ENCODE measurements around the gene ST7. TPM values are rescaled to one million over a fixed set of nuclear protein-coding genes. Genes with fewer than 3 reads are reported as not detected.
A peak's percentile ranks its signal among the peaks of the same experiment; 100 is the strongest.

ST7 gene
- total RNA-seq, 4 donors from 2014 or later: 13.5 to 24.9 (median 18.6) TPM

GRCh38 chr7:117064688-117065087, 111.4 kb downstream of the ST7 start:
- H3K36me3 ChIP-seq: no peaks in the 10 kb centered on the region
- H3K4me1 ChIP-seq: peaks cover 0 to 25% (median 2%) of the 10 kb centered on the region in 4 donors
- H3K4me3 ChIP-seq: no peak overlapping the region
- no peak overlapping the region for H3K27ac ChIP-seq
- WGBS, 2 donors: 93 to 97% methylated on average over 3 of the region's 3 CpGs
- H3K9me3 ChIP-seq: no peaks in the 10 kb centered on the region
- TF ChIP-seq EP300 (IDR thresholded peaks at IDR 0.05) (no peak), POLR2A (IDR thresholded peaks at IDR 0.05) (no peak)
- TF ChIP-seq, protein P1, sequence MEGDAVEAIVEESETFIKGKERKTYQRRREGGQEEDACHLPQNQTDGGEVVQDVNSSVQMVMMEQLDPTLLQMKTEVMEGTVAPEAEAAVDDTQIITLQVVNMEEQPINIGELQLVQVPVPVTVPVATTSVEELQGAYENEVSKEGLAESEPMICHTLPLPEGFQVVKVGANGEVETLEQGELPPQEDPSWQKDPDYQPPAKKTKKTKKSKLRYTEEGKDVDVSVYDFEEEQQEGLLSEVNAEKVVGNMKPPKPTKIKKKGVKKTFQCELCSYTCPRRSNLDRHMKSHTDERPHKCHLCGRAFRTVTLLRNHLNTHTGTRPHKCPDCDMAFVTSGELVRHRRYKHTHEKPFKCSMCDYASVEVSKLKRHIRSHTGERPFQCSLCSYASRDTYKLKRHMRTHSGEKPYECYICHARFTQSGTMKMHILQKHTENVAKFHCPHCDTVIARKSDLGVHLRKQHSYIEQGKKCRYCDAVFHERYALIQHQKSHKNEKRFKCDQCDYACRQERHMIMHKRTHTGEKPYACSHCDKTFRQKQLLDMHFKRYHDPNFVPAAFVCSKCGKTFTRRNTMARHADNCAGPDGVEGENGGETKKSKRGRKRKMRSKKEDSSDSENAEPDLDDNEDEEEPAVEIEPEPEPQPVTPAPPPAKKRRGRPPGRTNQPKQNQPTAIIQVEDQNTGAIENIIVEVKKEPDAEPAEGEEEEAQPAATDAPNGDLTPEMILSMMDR (IDR thresholded peaks at IDR 0.05): no peak
- no peak for DNase-seq (ENCODE audit: low spot score in 2 of 2)
- no peaks in the 10 kb centered on the region for H3K27me3 ChIP-seq

DNA sequence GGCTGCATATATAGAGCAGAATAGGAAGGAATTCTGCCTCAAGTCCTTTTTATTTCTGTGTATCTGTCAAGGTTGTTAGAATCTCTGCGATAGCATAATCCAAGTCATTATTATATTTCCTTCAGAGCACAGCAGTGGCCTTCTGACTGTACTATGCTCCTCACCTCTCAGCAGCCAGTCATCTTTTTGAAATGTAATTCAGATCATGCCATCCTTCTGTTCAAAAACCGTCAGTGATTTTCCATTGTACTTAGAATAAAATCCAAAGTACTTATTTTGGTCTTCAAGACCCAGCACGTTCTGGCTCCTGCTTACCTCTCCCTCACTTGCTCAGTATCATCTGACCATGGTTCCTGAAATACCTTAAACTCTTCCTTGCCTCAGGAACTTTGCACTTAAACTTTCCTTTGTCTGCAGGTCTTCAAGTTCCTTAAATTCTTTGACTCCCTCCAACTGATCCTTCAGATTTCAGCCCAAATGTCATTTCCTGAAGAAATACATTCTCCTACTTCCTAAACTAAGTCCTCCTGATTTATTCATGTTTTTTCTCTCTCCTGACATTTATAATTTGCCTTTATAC, 112.4 kb downstream of the ST7 start:
- Histone ChIP-seq H3K4me1 (peaks cover 0 to 25% (median 2%) of the 10 kb centered on the region in 4 donors), H3K27me3 (no peaks in the 10 kb centered on the region), H3K27ac (no peak overlapping the region), H3K9me3 (no peaks in the 10 kb centered on the region), H3K4me3 (no peak overlapping the region), H3K36me3 (no peaks in the 10 kb centered on the region)
- TF ChIP-seq, protein P1 (IDR thresholded peaks at IDR 0.05): no peak
- TF ChIP-seq POLR2A (IDR thresholded peaks at IDR 0.05): no peak
- no peak for TF ChIP-seq EP300 (IDR thresholded peaks at IDR 0.05)
- DNase-seq (ENCODE audit: low spot score in 2 of 2): no peak
- 83 to 89% methylated on average over 3 of the region's 3 CpGs for WGBS, 2 donors

DNA sequence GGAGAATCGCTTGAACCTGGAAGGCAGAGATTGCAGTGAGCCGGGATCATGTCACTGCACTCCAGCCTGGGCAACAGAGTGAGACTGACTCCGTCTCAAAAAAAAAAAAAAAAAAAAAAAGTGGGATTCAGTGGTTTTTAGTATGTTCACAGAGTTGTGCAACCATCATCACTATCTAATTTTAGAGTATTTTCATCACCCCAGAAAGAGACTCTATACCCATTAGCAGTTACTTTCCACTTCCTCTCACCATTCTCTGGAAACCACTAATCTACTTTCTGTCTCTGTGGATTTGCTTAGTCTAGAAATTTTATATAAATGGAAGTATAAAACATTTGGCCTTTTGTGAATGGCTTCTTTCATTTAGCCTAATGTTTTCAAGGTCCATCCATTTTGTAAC, 113.4 kb downstream of the ST7 start:
- peaks cover 0 to 25% (median 2%) of the 10 kb centered on the region in 4 donors for H3K4me1 ChIP-seq
- H3K27ac ChIP-seq: no peak overlapping the region
- no peak overlapping the region for H3K4me3 ChIP-seq
- no peaks in the 10 kb centered on the region for H3K27me3 ChIP-seq
- peak in 1 of 2 donors; percentile 14 for TF ChIP-seq EP300 (IDR thresholded peaks at IDR 0.05)
- no peak for TF ChIP-seq POLR2A (IDR thresholded peaks at IDR 0.05)
- no peaks in the 10 kb centered on the region for H3K9me3 ChIP-seq
- no peak for DNase-seq (ENCODE audit: low spot score in 2 of 2)
- WGBS, 2 donors: 87 to 90% methylated on average over 3 of the region's 3 CpGs
- H3K36me3 ChIP-seq: no peaks in the 10 kb centered on the region

DNA sequence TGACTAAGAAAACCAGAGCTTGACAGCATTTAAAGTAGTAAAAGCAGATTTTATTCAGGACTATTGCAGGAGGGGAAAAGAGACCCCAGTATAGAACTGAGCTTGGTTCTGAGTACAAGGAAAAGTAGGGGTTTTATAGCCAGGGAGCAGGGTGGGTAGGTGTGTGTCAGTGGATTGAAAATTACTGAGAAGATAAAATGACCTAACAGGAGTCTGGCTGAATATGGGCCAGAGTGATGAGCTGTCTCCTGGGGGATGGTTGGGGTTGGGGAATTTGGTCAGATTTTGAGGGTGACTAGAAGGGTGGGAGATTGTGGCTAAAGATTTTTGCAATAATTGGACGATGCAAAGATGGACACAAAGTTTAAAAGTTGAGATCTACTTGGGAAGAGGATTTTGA, 114.0 kb downstream of the ST7 start:
- peaks cover 0 to 27% (median 2%) of the 10 kb centered on the region in 4 donors for H3K4me1 ChIP-seq
- TF ChIP-seq POLR2A (IDR thresholded peaks at IDR 0.05) (no peak), EP300 (IDR thresholded peaks at IDR 0.05) (no peak)
- TF ChIP-seq, protein P1 (IDR thresholded peaks at IDR 0.05): no peak
- H3K36me3 ChIP-seq: no peaks in the 10 kb centered on the region
- no peak for DNase-seq (ENCODE audit: low spot score in 2 of 2)
- H3K9me3 ChIP-seq: no peaks in the 10 kb centered on the region
- H3K4me3 ChIP-seq: no peak overlapping the region
- 88 to 93% methylated on average over 1 of the region's 1 CpG for WGBS, 2 donors
- H3K27me3 ChIP-seq: no peaks in the 10 kb centered on the region
- H3K27ac ChIP-seq: no peak overlapping the region

GRCh38 chr7:117068511-117069145, 115.3 kb downstream of the ST7 start:
- Histone ChIP-seq H3K9me3 (no peaks in the 10 kb centered on the region), H3K4me3 (no peak overlapping the region), H3K27me3 (no peaks in the 10 kb centered on the region), H3K4me1 (peaks cover 0 to 35% (median 2%) of the 10 kb centered on the region in 4 donors), H3K36me3 (no peaks in the 10 kb centered on the region), H3K27ac (no peak overlapping the region)
- no peak for DNase-seq (ENCODE audit: low spot score in 2 of 2)
- TF ChIP-seq, protein P1 (IDR thresholded peaks at IDR 0.05): no peak
- TF ChIP-seq EP300 (IDR thresholded peaks at IDR 0.05): no peak
- no peak for TF ChIP-seq POLR2A (IDR thresholded peaks at IDR 0.05)
- 76 to 81% methylated on average over 5 of the region's 5 CpGs for WGBS, 2 donors

Data from tibial nerve (tissue), 4 donors.